H1 (cell line): ENCODE measurements around the gene AHCY. TPM values are rescaled to one million over a fixed set of nuclear protein-coding genes. Genes with fewer than 3 reads are reported as not detected.

ENCODE experiments used
- CTCF ChIA-PET: fragments of 300-600 bp; sonication (Branson Sonifier 250); formaldehyde crosslinking; loops from one replicate; lab custom pipeline; 2021; ENCODE audit not compliant: partially characterized antibody; lab: Charles Lee
- POLR2A ChIA-PET: fragments of 300-600 bp; sonication (Branson Sonifier 250); formaldehyde crosslinking; loops from one replicate; lab custom pipeline; 2021; ENCODE audit warnings: inconsistent platforms; ENCODE audit not compliant: partially characterized antibody; lab: Charles Lee
- DNase-seq, 2 experiments: peaks; one replicate each; pipeline versions ENCODE4 v3.0.0 to v3.0.0-alpha.2; 2010 to 2022; ENCODE audit warnings: low spot score in 2 of 2, low read depth in 1 of 2, mixed read lengths in 1 of 2
- FAIRE-seq: peaks from 2 replicates; lab custom pipeline; 2011; peaks lifted over from hg19 to GRCh38; lab: Jason Lieb, UNC
- H2AFZ ChIP-seq: 2 replicates; pipeline ENCODE4 v1.8.1; 2012; ENCODE audit warnings: low read length, inconsistent platforms
- H2AK5ac ChIP-seq: 2 replicates; pipeline ENCODE4 v1.6.1; 2013; ENCODE audit warnings: low read depth, low read length
- H2BK120ac ChIP-seq: replicated peaks from 2 replicates; pipeline ENCODE3; 2013; ENCODE audit warnings: low read depth, low read length, inconsistent platforms
- H2BK12ac ChIP-seq: 2 replicates; pipeline ENCODE4 v1.6.1; 2013; ENCODE audit warnings: low read depth, low read length
- H2BK15ac ChIP-seq: 2 replicates; pipeline ENCODE4 v1.6.1; 2013; ENCODE audit warnings: low read length
- H2BK20ac ChIP-seq: 2 replicates; pipeline ENCODE4 v1.6.1; 2013; ENCODE audit warnings: low read length
- H2BK5ac ChIP-seq: 2 replicates; pipeline ENCODE4 v1.6.1; 2013; ENCODE audit warnings: low read depth, low read length
- H3K14ac ChIP-seq: 2 replicates; pipeline ENCODE4 v1.6.1; 2013; ENCODE audit warnings: inconsistent platforms; ENCODE audit not compliant: insufficient read length
- H3K18ac ChIP-seq: 2 replicates; pipeline ENCODE4 v1.6.1; 2013; ENCODE audit warnings: low read length; ENCODE audit errors: extremely low read depth
- H3K23ac ChIP-seq: 2 replicates; pipeline ENCODE4 v1.6.1; 2013; ENCODE audit warnings: inconsistent platforms; ENCODE audit not compliant: insufficient read length
- H3K23me2 ChIP-seq: 2 replicates; pipeline ENCODE4 v1.6.1; 2013; ENCODE audit warnings: low read depth, low read length
- H3K27ac ChIP-seq: 2 replicates; pipeline ENCODE4 v1.6.1; 2011; ENCODE audit warnings: low read depth, low read length, inconsistent platforms
- H3K27me3 ChIP-seq, 4 experiments: replicated peaks in 1 of 4; 1 replicate in 1 of 4; 2 replicates in 3 of 4; pipeline versions ENCODE4 v1.6.1 to v1.8.1; 2011 to 2013; ENCODE audit warnings: low read length in 3 of 4, mild to moderate bottlenecking in 3 of 4, inconsistent platforms in 2 of 4, mixed read lengths in 2 of 4, moderate library complexity in 1 of 4; ENCODE audit not compliant: control insufficient read depth in 3 of 4, insufficient read depth in 3 of 4; ENCODE audit errors: extremely low read depth in 1 of 4
- H3K36me3 ChIP-seq, 4 experiments: 2 replicates each; pipeline versions ENCODE4 v1.6.1 to v1.8.1; 2011 to 2013; ENCODE audit warnings: mild to moderate bottlenecking in 4 of 4, low read length in 3 of 4, moderate library complexity in 2 of 4, control low read depth in 1 of 4, inconsistent platforms in 1 of 4; ENCODE audit not compliant: insufficient read depth in 4 of 4, control insufficient read depth in 2 of 4
- H3K4ac ChIP-seq: replicated peaks from 2 replicates; pipeline ENCODE3; 2013; ENCODE audit warnings: low read length, low read depth, mixed read lengths, inconsistent platforms; ENCODE audit not compliant: insufficient read length
- H3K4me1 ChIP-seq, 4 experiments: replicated peaks in 1 of 4; 1 replicate in 1 of 4; 2 replicates in 3 of 4; pipeline versions ENCODE4 v1.6.1 to v1.8.1; 2011 to 2013; ENCODE audit warnings: low read length in 3 of 4, inconsistent platforms in 2 of 4, mixed read lengths in 1 of 4; ENCODE audit not compliant: insufficient read depth in 4 of 4, control insufficient read depth in 3 of 4
- H3K4me2 ChIP-seq, 2 experiments: 2 replicates each; pipeline versions ENCODE4 v1.6.1 to v1.8.1; 2011 to 2013; ENCODE audit warnings: low read depth in 2 of 2, low read length in 2 of 2, control low read depth in 1 of 2, inconsistent platforms in 1 of 2, mild to moderate bottlenecking in 1 of 2; ENCODE audit not compliant: insufficient read depth in 1 of 2
- H3K4me3 ChIP-seq, 4 experiments: fragments of 200-600, 300-600 bp in 1 of 4; sonication (generic), shearing (Covaris generic), sonication (Bioruptor Twin) in 1 of 4; 2 replicates each; pipeline versions ENCODE4 v1.5.1 to v1.8.1; 2011 to 2016; ENCODE audit warnings: low read length in 4 of 4, low read depth in 3 of 4, control low read depth in 2 of 4, inconsistent platforms in 2 of 4, mild to moderate bottlenecking in 2 of 4, mixed read lengths in 1 of 4, moderate library complexity in 1 of 4; ENCODE audit not compliant: insufficient read depth in 2 of 4; ENCODE audit errors: extremely low read depth in 1 of 4
- H3K56ac ChIP-seq: replicated peaks from 2 replicates; pipeline ENCODE3; 2013; ENCODE audit warnings: low read depth, mild to moderate bottlenecking, mixed read lengths, low read length, inconsistent platforms; ENCODE audit not compliant: insufficient read length
- H3K79me1 ChIP-seq: 2 replicates; pipeline ENCODE4 v1.6.1; 2013; ENCODE audit warnings: low read depth, low read length, control low read depth
- H3K79me2 ChIP-seq, 2 experiments: 2 replicates each; pipeline versions ENCODE4 v1.6.1 to v1.8.1; 2012 to 2013; ENCODE audit warnings: low read length in 2 of 2, mild to moderate bottlenecking in 2 of 2, inconsistent platforms in 1 of 2; ENCODE audit not compliant: insufficient read depth in 2 of 2, control insufficient read depth in 1 of 2
- H3K9ac ChIP-seq, 4 experiments: replicated peaks in 1 of 4; 1 replicate in 1 of 4; 2 replicates in 3 of 4; pipeline versions ENCODE4 v1.6.1 to v1.8.1; 2011 to 2013; ENCODE audit warnings: low read depth in 3 of 4, low read length in 3 of 4, control low read depth in 2 of 4, mild to moderate bottlenecking in 2 of 4, moderate library complexity in 2 of 4, inconsistent platforms in 1 of 4; ENCODE audit errors: extremely low read depth in 1 of 4
- H3K9me3 ChIP-seq, 2 experiments: 2 replicates each; pipeline versions ENCODE4 v1.6.1 to v1.8.1; 2012 to 2013; ENCODE audit warnings: mild to moderate bottlenecking in 2 of 2, moderate library complexity in 2 of 2, control low read depth in 1 of 2, inconsistent platforms in 1 of 2, low read depth in 1 of 2, low read length in 1 of 2, mixed read lengths in 1 of 2; ENCODE audit not compliant: insufficient read depth in 2 of 2
- H4K20me1 ChIP-seq, 2 experiments: replicated peaks in 1 of 2; 2 replicates each; pipeline versions ENCODE3 to v1.8.1; 2011 to 2013; ENCODE audit warnings: inconsistent platforms in 2 of 2, low read length in 2 of 2, mild to moderate bottlenecking in 1 of 2; ENCODE audit not compliant: insufficient read depth in 2 of 2, control insufficient read depth in 1 of 2
- H4K5ac ChIP-seq: 2 replicates; pipeline ENCODE4 v1.6.1; 2013; ENCODE audit warnings: low read length, low read depth, mixed read lengths, inconsistent platforms; ENCODE audit not compliant: insufficient read length
- H4K8ac ChIP-seq: 2 replicates; pipeline ENCODE4 v1.8.0; 2013; ENCODE audit warnings: mild to moderate bottlenecking, moderate library complexity, low read length, inconsistent platforms; ENCODE audit not compliant: insufficient read depth; ENCODE audit errors: extremely low read depth
- H4K91ac ChIP-seq: replicated peaks from 2 replicates; pipeline ENCODE3; 2013; ENCODE audit warnings: low read length, mixed read lengths, inconsistent platforms; ENCODE audit not compliant: insufficient read length
- ASH2L ChIP-seq: fragments of 200-600, 300-600 bp; sonication (generic); IDR thresholded peaks from one replicate; pipeline ENCODE4 v1.7.1; 2017; ENCODE audit warnings: low read length
- BRCA1 ChIP-seq: IDR thresholded peaks from 2 replicates; pipeline ENCODE4 v1.6.1; 2012; ENCODE audit warnings: low read depth, low read length, improper control_type of control experiment
- CHD1 ChIP-seq: IDR thresholded peaks from 2 replicates; pipeline ENCODE4 v1.6.1; 2012; ENCODE audit warnings: low read depth, low read length, improper control_type of control experiment
- CTBP2 ChIP-seq: IDR thresholded peaks from 2 replicates; pipeline ENCODE4 v1.7.0; 2011; ENCODE audit warnings: borderline replicate concordance, mild to moderate bottlenecking, moderate library complexity, mixed read lengths, low read length; ENCODE audit not compliant: insufficient read depth, insufficient read length
- FOSL1 ChIP-seq: IDR thresholded peaks from 2 replicates; pipeline ENCODE4 v1.6.1; 2011; ENCODE audit warnings: mild to moderate bottlenecking, low read depth, low read length, moderate library complexity; ENCODE audit not compliant: insufficient read depth
- GABPA ChIP-seq: IDR thresholded peaks from 2 replicates; pipeline ENCODE4 v1.6.1; 2011; ENCODE audit warnings: mild to moderate bottlenecking, low read length, moderate library complexity, borderline replicate concordance; ENCODE audit not compliant: insufficient read depth
- MAFK ChIP-seq: IDR thresholded peaks from 2 replicates; pipeline ENCODE4 v1.6.1; 2012; ENCODE audit warnings: low read depth, mild to moderate bottlenecking, improper control_type of control experiment, low read length
- POU5F1 ChIP-seq: IDR thresholded peaks from 2 replicates; pipeline ENCODE4 v1.6.1; 2011; ENCODE audit warnings: low read depth, mild to moderate bottlenecking, low read length, moderate library complexity
- RFX5 ChIP-seq: IDR thresholded peaks from 2 replicates; pipeline ENCODE4 v1.6.1; 2011; ENCODE audit warnings: low read depth, low read length, improper control_type of control experiment, borderline replicate concordance
- RNF2 ChIP-seq: fragments of 200-900, 300-1000 bp; sonication (generic); IDR thresholded peaks from 2 replicates; pipeline ENCODE4 v1.7.1; 2016; ENCODE audit warnings: borderline replicate concordance, low read depth, mild to moderate bottlenecking, antibody characterized with exemption, low read length; ENCODE audit not compliant: poor library complexity, severe bottlenecking; ENCODE audit errors: missing control alignments
- SP1 ChIP-seq: IDR thresholded peaks from 2 replicates; pipeline ENCODE4 v1.6.1; 2011; ENCODE audit warnings: low read depth, low read length
- SP4 ChIP-seq: IDR thresholded peaks from 2 replicates; pipeline ENCODE4 v1.6.1; 2012; ENCODE audit warnings: low read length, inconsistent platforms
- WGBS, 2 experiments: shearing (Covaris generic) in 1 of 2; methylation state at CpG; one replicate each; pipeline versions ENCODE4 v1.1.6 to v1.1.7; 2013 to 2015; ENCODE audit warnings: low lambda C conversion rate in 2 of 2, mixed read lengths in 2 of 2, inconsistent platforms in 1 of 2, low coverage in 1 of 2, missing lambda C conversion rate in 1 of 2; ENCODE audit not compliant: insufficient replicate concordance in 2 of 2, insufficient coverage in 1 of 2, insufficient read length in 1 of 2; ENCODE audit errors: extremely low coverage in 1 of 2, missing lambda C conversion rate in 1 of 2; 5-methylcytosine and 5-hydroxymethylcytosine counted together
- polyA plus RNA-seq, 7 experiments: library from polyadenylated mRNA; depleted of rRNA in 3 of 7; stranded (reverse) in 5 of 7; unstranded in 2 of 7; fragments of >200 nt in 5 of 7; fragments of 200-250 nt in 2 of 7; gene quantifications; 1 replicate in 5 of 7; 2 replicates in 1 of 7; 4 replicates in 1 of 7; pipeline versions ENCODE4 v1.2.1 to v1.2.3, GENCODE V29; 2011 to 2013; ENCODE audit warnings: missing spikeins in 2 of 7, mixed read lengths in 2 of 7
- total RNA-seq: library from RNA; stranded (reverse); fragmentation: NEBNext Ultra II Directional; extraction: Animal tissue kit (Norgen Biotek cat#: 25700); gene quantifications from 2 replicates; pipeline ENCODE4 v1.2.1, GENCODE V29; 2021
- TF ChIP-seq, protein P1 (sequence below): IDR thresholded peaks from 2 replicates; pipeline ENCODE4 v1.6.1; 2011; ENCODE audit warnings: low read depth, mild to moderate bottlenecking, low read length; ENCODE audit not compliant: insufficient read depth

Gene AHCY
- total and polyA plus RNA-seq, 2 of the 8 experiments (the other 6 are each of a cell fraction or from before 2014, with no cell fraction given) = 404 to 638 TPM

DNA sequence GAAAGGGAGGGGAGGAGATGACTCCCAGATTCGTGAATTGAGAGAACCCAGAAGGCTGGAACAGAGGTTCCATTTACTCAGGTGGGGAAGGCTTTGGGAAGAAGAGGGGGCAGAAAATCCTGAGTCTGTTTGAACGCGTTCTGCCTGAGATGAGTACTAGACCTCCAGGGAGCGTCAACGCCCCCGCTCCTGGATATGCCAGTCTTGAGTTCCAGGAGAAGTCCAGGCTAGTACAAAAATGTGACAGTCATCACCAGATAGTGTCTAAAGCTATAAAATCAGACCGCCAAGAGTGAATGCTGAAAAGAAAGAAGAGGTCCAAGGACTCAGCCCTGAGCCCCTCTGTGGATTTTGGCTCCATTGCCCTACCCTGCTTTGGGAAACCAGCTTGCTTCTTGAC is 8.6 kb downstream of the AHCY start:
- no peak for FAIRE-seq
- WGBS, 2 experiments = 94 to 100% methylated on average over 1 to 7 of the region's 7 CpGs
- H3K14ac ChIP-seq = no peak overlapping the region
- no peak overlapping the region for H2BK12ac ChIP-seq
- no peaks in the 10 kb centered on the region for H3K9me3 ChIP-seq
- no peak overlapping the region for H2AFZ ChIP-seq
- no peak overlapping the region for H3K4me2 ChIP-seq
- H4K20me1 ChIP-seq = peaks cover 24 to 59% of the 10 kb centered on the region in 2 experiments
- H3K56ac ChIP-seq = no peak overlapping the region
- H4K5ac ChIP-seq = no peak overlapping the region
- H3K4ac ChIP-seq = no peak overlapping the region
- H2BK5ac ChIP-seq = no peak overlapping the region
- ChIA-PET POLR2A (interaction anchor here (0.9 to 1.1 kb wide), 2 partner anchors 8 to 38 kb away, joined by 3 read pairs; partner anchors contain the start of gene AHCY), CTCF (interaction anchor here (0.9 to 2.7 kb wide), 2 partner anchors 9 to 18 kb away, joined by 4 to 18 read pairs; no protein-coding TSS in a partner anchor)
- H3K27me3 ChIP-seq = no peaks in the 10 kb centered on the region
- H3K4me1 ChIP-seq = no peaks in the 10 kb centered on the region
- H3K79me2 ChIP-seq = peaks cover 12 to 53% of the 10 kb centered on the region in 2 experiments
- peaks cover 46 to 59% (median 56%) of the 10 kb centered on the region in 4 experiments for H3K36me3 ChIP-seq
- no peak for TF ChIP-seq GABPA
- TF ChIP-seq SP4 = no peak
- no peak for TF ChIP-seq CTBP2
- no peak for TF ChIP-seq RFX5
- no peak for TF ChIP-seq CHD1
- no peak for TF ChIP-seq RNF2
- TF ChIP-seq, protein P1, sequence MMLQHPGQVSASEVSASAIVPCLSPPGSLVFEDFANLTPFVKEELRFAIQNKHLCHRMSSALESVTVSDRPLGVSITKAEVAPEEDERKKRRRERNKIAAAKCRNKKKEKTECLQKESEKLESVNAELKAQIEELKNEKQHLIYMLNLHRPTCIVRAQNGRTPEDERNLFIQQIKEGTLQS = no peak
- TF ChIP-seq BRCA1 = no peak
- TF ChIP-seq POU5F1 = no peak
- no peak for TF ChIP-seq ASH2L
- TF ChIP-seq SP1 = no peak
- TF ChIP-seq MAFK = no peak
- TF ChIP-seq FOSL1 = no peak
- no peak overlapping the region for H2BK15ac ChIP-seq
- no peak overlapping the region for H3K9ac ChIP-seq
- DNase-seq = no peak
- H2BK120ac ChIP-seq = no peak overlapping the region
- no peak overlapping the region for H3K23ac ChIP-seq
- peaks cover 18% of the 10 kb centered on the region for H3K79me1 ChIP-seq
- H2AK5ac ChIP-seq = no peak overlapping the region
- H4K91ac ChIP-seq = no peak overlapping the region
- no peak overlapping the region for H2BK20ac ChIP-seq
- no peak overlapping the region for H4K8ac ChIP-seq
- H3K23me2 ChIP-seq = no peaks in the 10 kb centered on the region
- H3K27ac ChIP-seq = no peak overlapping the region
- H3K18ac ChIP-seq = no peak overlapping the region
- no peak overlapping the region for H3K4me3 ChIP-seq
